Naive B cell (primary cell): Measurements from ENCODE around the gene TMEM30A. TPM values are rescaled to one million over a fixed set of nuclear protein-coding genes. Genes with fewer than 3 reads are reported as not detected.

Experiments used
- ATAC-seq, 2 donors: fragments of 150-1000 bp; cut with Tn5 transposase; 2 replicates each; pipeline ENCODE4 v1.10.0; 2021; ENCODE audit warnings: low read depth in 2 of 2, mild to moderate bottlenecking in 2 of 2, moderate library complexity in 2 of 2
- DNase-seq: peaks from one replicate; pipeline ENCODE4 v3.0.0; 2022
- H3K27ac Mint-ChIP-seq, 6 donors: one replicate each; pipeline ENCODE4 v1.8.0; 2020 to 2022; ENCODE audit warnings: mild to moderate bottlenecking in 6 of 6, mixed read lengths in 6 of 6, moderate library complexity in 5 of 6, inconsistent platforms in 2 of 6
- H3K27me3 Mint-ChIP-seq, 3 donors: one replicate each; pipeline ENCODE4 v1.8.0; 2021 to 2022; ENCODE audit warnings: mixed read lengths in 3 of 3, mild to moderate bottlenecking in 1 of 3
- H3K36me3 Mint-ChIP-seq, 2 donors: one replicate each; pipeline ENCODE4 v1.8.0; 2020 to 2022; ENCODE audit warnings: mixed read lengths in 2 of 2, inconsistent platforms in 1 of 2, mild to moderate bottlenecking in 1 of 2
- H3K4me1 Mint-ChIP-seq, 3 donors: one replicate each; pipeline ENCODE4 v1.8.0; 2020 to 2022; ENCODE audit warnings: mixed read lengths in 3 of 3, inconsistent platforms in 1 of 3, mild to moderate bottlenecking in 1 of 3, moderate library complexity in 1 of 3
- H3K4me3 Mint-ChIP-seq, 8 donors: one replicate each; pipeline ENCODE4 v1.8.0; 2020 to 2022; ENCODE audit warnings: mild to moderate bottlenecking in 8 of 8, mixed read lengths in 8 of 8, moderate library complexity in 8 of 8, inconsistent platforms in 2 of 8
- H3K9me3 Mint-ChIP-seq, 7 donors: one replicate each; pipeline ENCODE4 v1.8.0; 2020 to 2022; ENCODE audit warnings: mixed read lengths in 7 of 7, mild to moderate bottlenecking in 5 of 7, inconsistent platforms in 2 of 7, moderate library complexity in 1 of 7
- polyA plus RNA-seq, 6 donors: library from polyadenylated mRNA; unstranded; fragments of 300-500 nt; fragmentation: Illumina TruSeq; gene quantifications; one replicate each; pipeline ENCODE4 v1.2.3, GENCODE V29; 2021; ENCODE audit warnings: low read depth in 6 of 6

Gene TMEM30A
- polyA plus RNA-seq = 10 to 100 TPM; 33.5 to 45.1 (median 41.8) TPM

DNA sequence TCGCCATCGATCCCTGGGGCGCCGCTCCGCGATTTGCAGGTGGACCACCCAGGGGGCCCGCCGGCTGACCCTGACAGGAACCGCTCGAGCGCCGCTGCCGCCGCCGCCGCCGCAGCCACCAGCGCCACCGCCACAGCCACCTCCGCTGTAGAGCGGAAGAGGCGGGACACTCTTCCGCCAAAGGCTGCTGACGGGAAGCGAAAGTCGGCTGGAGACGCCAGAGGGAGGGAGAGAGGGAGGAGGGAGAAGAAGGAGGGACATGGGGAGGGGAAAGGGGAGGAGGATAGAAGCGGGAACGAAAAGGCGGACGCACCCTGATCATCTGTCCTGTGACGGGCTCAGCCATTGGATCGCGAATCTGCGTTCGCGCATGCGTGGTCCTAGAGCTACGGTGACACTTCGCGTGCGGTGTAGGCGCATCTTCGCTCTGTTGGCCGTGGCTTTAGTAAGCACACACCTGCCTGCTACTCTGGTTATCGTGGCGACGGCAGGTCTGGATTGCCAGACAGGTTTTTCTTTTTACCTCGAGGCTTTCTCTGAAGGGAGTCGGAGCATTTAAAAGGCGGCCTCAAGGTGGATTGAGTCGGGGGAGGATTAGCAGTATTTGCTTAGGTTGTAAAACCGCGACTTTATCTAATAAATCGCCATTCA is at the start of gene TMEM30A:
Gene TMEM30A (minus strand): TSS at position 161 of the 651 bp plus-strand sequence. CDS start 154 bp downstream, at position 7.
- DNase-seq = peak; percentile 94
- ATAC-seq = peak; percentile 85 to 88
- peaks cover 0 to 4% of the 10 kb centered on the region in 2 donors for H3K36me3 Mint-ChIP-seq
- H3K4me1 Mint-ChIP-seq = peaks cover 12 to 14% (median 13%) of the 10 kb centered on the region in 3 donors
- H3K27ac Mint-ChIP-seq = no peak within 1 kb of the TSS
- no peaks in the 10 kb centered on the region for H3K27me3 Mint-ChIP-seq
- no peaks in the 10 kb centered on the region for H3K9me3 Mint-ChIP-seq
- H3K4me3 Mint-ChIP-seq = no peak within 1 kb of the TSS

DNA sequence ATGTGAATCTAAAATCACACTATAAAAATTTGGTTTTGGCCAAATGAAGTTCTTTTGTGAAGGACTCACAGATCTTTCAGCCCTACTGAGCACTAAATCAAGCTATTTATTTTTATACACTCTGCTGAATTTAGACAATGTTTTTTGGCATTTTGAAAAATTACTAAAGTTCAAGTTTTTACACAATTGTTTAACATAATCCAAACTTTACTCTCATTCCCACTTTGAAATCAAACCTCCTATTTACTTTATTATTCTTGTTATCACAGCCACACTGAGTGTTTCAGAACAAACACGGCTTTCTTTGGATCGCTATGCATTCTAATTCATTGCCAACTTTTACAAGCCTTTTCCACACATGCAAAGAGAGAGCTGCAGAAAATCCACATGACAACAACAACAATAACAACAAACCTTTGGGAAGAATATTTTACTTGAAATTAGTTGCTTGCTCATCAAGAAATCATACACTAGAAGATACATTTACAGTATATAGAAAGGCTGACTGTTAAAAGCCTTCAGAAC is 49.1 kb upstream of the TMEM30A start:
- DNase-seq = no peak
- no peaks in the 10 kb centered on the region for H3K9me3 Mint-ChIP-seq
- no peak overlapping the region for H3K27ac Mint-ChIP-seq
- no peak overlapping the region for H3K4me3 Mint-ChIP-seq
- no peak for ATAC-seq
- H3K4me1 Mint-ChIP-seq = no peaks in the 10 kb centered on the region
- H3K27me3 Mint-ChIP-seq = peaks cover 24 to 47% (median 26%) of the 10 kb centered on the region in 3 donors
- H3K36me3 Mint-ChIP-seq = no peaks in the 10 kb centered on the region

DNA sequence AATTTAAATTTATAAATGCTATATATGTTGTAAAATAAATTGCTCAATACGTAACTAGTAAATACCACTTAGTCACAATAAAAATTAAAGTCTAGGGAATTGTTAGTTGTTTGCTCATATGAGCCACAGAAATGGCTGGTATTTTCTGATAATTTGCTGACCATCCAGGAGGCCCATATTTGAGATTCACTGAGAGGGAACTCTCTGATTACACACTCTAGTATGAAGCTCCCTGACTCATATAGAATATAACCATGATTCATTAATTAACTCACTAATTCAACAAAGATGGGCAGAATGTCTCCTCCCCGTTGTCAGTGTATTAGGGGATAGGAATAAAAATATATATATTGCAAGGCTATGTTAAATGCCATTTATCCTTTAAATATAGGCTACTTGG is 46.6 kb upstream of the TMEM30A start:
- no peak overlapping the region for H3K27ac Mint-ChIP-seq
- ATAC-seq (no peak), DNase-seq (no peak)
- H3K9me3 Mint-ChIP-seq = no peaks in the 10 kb centered on the region
- H3K4me1 Mint-ChIP-seq = no peaks in the 10 kb centered on the region
- H3K4me3 Mint-ChIP-seq = no peak overlapping the region
- peaks cover 21 to 45% (median 26%) of the 10 kb centered on the region in 3 donors for H3K27me3 Mint-ChIP-seq
- no peaks in the 10 kb centered on the region for H3K36me3 Mint-ChIP-seq

DNA sequence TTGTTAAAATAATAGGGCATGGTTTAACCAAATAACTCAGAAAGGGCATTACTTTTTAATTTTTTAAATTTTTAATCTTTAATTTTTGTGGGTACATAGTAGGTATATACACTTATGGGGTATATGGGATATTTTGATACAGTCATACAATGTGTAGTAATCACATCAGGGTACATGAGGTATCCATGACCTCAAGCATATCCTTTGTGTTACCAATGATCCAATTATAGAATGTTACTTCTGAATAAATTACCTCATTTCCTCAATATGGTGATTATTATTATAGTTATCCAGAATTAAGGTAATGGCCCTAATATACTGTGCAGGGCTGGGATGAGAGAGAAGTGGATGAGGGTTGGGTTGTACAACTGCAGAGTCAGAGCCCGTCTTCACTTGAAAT is 45.1 kb upstream of the TMEM30A start:
- ATAC-seq = no peak
- Mint-ChIP-seq H3K9me3 (peaks cover 0 to 4% (median 2%) of the 10 kb centered on the region in 7 donors), H3K4me3 (no peak overlapping the region), H3K36me3 (no peaks in the 10 kb centered on the region), H3K27me3 (peaks cover 28 to 47% (median 30%) of the 10 kb centered on the region in 3 donors), H3K4me1 (no peaks in the 10 kb centered on the region), H3K27ac (no peak overlapping the region)
- no peak for DNase-seq

DNA sequence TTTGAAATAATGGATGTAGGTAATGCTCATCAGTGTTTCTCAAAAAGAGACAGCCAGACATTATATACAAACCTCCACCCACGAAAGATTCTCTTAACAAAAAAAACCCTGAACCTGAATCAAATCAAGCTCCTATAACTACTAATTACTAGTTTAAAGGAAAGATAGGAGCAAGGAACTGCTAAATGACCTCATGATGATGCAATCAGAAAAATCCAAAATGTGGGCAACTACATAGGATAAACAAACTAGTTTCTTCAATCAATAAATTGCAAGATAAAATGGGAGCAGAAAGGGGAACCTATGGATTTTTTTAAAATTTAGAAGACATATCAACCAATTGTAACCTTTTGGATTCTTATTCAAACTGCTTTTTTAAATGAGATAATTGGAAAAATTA is 43.2 kb upstream of the TMEM30A start:
- DNase-seq = no peak
- Mint-ChIP-seq H3K36me3 (no peaks in the 10 kb centered on the region), H3K4me1 (no peaks in the 10 kb centered on the region), H3K27me3 (peaks cover 28 to 42% (median 30%) of the 10 kb centered on the region in 3 donors), H3K4me3 (no peak overlapping the region), H3K27ac (no peak overlapping the region), H3K9me3 (peaks cover 2 to 5% (median 4%) of the 10 kb centered on the region in 7 donors)
- no peak for ATAC-seq

DNA sequence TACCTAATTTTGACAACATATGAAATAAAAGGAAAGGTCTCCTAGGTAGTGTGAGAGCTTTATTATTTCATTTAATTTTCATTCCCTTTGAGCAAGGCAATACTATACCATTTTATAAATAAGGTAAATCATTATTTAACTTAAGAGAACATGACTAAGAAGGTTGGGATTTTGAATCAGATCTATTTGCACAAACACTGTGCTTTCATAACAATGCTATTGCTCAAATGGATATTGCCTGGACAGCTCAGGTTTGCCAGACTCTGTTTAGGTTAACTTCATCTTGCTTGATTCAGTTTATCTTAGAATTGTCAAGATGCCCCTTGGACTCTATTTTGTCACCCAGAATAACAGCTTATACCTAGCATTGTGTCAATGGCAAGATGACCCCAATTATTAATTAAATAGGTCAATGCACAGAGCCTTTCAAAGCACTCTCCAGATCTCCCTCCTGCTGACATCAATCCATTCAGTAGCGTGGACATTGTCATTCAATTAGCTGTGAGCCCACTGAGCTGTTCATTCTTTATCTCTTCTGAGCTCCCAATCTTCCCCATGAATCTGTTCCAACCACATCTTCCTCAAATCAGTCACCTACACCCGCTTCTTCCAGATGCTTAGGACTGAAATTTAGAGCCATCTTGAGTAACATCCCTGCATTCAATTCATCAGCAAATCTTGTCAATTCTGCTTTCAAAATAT is 42.1 kb upstream of the TMEM30A start:
- Mint-ChIP-seq H3K4me1 (no peaks in the 10 kb centered on the region), H3K27me3 (peaks cover 21 to 44% (median 21%) of the 10 kb centered on the region in 3 donors), H3K27ac (no peak overlapping the region), H3K4me3 (no peak overlapping the region), H3K9me3 (peaks cover 2 to 5% (median 4%) of the 10 kb centered on the region in 7 donors), H3K36me3 (no peaks in the 10 kb centered on the region)
- DNase-seq (no peak), ATAC-seq (no peak)

DNA sequence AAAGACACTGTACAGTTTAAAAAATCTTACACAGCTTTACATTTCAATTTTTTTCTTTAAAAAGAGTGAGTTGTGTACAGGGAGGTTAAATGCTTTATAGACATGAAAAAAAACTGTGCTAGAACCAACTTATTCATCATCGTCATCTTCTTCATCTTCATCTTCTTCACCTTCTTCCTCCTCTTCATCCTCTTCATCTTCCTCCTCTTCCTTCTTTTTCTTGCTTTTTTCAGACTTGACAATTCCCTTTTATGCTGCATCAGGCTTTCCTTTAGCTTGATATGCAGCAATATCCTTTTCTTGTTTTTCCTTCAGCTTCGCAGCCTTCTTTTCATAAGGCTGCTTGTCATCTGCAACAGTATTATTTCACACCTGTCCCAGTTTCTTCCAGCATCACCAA is 34.3 kb upstream of the TMEM30A start:
- H3K27me3 Mint-ChIP-seq = peaks cover 30 to 42% (median 36%) of the 10 kb centered on the region in 3 donors
- no peaks in the 10 kb centered on the region for H3K4me1 Mint-ChIP-seq
- H3K36me3 Mint-ChIP-seq = no peaks in the 10 kb centered on the region

DNA sequence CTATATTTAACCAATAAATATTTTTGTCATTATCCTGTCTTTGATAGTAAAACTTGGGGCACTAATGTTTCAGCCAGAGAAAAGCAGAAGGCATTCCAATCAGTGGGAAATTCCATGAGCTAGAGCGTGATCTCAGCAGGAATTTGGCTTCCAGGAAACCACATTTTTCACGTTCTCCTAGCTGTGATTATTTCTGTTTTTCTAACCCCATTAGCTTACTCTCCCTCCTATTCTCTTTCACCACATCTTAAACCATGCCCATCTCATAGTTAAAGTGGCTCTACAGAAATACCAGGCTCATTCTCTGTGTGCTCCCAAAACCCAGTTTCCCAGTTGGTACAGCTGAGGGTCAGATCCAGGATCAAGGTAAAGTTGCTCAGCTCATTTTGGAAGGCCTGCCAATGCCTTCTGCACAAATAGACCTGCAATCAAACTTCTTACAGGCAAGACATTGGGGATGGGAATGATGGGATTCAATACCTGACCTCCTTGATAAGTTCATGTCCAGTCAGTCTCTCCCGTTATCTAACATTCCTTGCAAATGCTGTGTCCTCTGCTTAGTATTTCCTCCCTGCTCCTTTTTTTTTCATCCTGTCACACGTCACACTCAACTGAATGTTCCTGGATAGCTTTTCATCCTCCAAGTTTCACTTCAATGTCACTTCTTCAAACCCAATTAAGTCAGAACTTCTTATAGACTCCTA is 33.1 kb upstream of the TMEM30A start:
- DNase-seq = no peak
- Mint-ChIP-seq H3K36me3 (no peaks in the 10 kb centered on the region), H3K4me1 (no peaks in the 10 kb centered on the region), H3K27me3 (peaks cover 35 to 49% (median 45%) of the 10 kb centered on the region in 3 donors), H3K4me3 (no peak overlapping the region), H3K9me3 (peaks cover 0 to 4% (median 0%) of the 10 kb centered on the region in 7 donors), H3K27ac (no peak overlapping the region)
- ATAC-seq = no peak

More for the DNA sequence above, 34.3 kb upstream of the TMEM30A start:
- Mint-ChIP-seq H3K4me3 (no peak overlapping the region), H3K9me3 (peaks cover 0 to 5% (median 2%) of the 10 kb centered on the region in 7 donors), H3K27ac (no peak overlapping the region)
- no peak for DNase-seq
- no peak for ATAC-seq

DNA sequence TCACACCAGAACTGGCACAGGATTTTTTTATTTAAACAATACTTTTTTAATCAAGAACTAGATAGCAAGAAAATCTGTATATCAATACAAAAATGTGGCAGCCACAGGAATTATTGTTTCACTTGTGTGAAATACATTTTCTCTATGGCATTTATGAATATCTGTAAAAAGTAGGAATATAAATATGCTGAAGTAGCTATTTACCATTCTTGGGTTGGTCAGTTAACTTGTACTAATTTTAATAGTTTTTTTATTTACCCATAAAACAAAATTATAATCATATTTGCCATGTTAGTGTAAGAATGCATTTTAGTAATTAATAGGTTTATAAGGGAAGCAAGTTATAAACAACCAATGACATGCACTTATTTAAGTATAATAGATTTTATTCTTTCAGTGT is 31.4 kb upstream of the TMEM30A start:
- peaks cover 0 to 4% (median 0%) of the 10 kb centered on the region in 7 donors for H3K9me3 Mint-ChIP-seq
- no peak overlapping the region for H3K27ac Mint-ChIP-seq
- ATAC-seq (no peak), DNase-seq (no peak)
- H3K4me3 Mint-ChIP-seq = no peak overlapping the region
- H3K27me3 Mint-ChIP-seq = peaks cover 33 to 43% (median 41%) of the 10 kb centered on the region in 3 donors
- no peaks in the 10 kb centered on the region for H3K36me3 Mint-ChIP-seq
- H3K4me1 Mint-ChIP-seq = no peaks in the 10 kb centered on the region

DNA sequence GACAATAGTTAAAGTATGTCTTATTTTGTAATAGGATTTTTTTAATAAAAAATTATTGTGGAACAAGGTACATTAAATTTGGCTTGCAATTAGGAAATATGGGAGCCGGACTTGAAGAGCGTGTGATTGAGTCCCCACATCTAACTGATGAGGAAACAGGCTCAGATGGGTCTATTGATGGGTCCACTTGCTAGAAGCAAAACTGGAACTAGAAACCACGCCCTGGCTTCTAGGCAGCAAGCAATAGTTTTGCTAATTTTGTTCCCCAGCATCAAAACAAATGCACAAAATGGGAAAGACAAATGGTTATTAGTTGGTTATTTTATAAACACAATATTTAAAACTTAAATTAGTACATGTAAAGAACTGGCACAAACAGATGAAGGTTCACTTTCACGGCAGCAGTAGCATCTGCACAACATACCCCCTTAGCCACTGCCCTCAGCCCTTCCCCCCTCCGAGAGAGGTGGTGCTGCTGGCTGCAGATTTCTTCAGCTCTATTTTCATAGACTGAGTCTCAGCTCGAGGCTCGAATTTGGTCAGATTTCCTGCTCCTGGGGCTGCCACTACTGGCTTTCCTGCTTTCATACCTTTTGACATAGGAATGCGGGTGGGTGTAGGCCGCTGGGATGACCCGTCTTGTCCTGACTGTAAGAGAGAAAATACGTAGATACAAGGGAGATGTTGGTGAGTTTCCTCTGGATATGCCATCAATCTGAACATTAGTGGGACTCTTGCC is 23.8 kb upstream of the TMEM30A start:
- no peak for ATAC-seq
- H3K36me3 Mint-ChIP-seq = no peaks in the 10 kb centered on the region
- H3K27me3 Mint-ChIP-seq = peaks cover 10 to 30% (median 17%) of the 10 kb centered on the region in 3 donors
- DNase-seq = no peak
- no peaks in the 10 kb centered on the region for H3K9me3 Mint-ChIP-seq
- H3K4me1 Mint-ChIP-seq = no peaks in the 10 kb centered on the region
- no peak overlapping the region for H3K4me3 Mint-ChIP-seq
- H3K27ac Mint-ChIP-seq = no peak overlapping the region

DNA sequence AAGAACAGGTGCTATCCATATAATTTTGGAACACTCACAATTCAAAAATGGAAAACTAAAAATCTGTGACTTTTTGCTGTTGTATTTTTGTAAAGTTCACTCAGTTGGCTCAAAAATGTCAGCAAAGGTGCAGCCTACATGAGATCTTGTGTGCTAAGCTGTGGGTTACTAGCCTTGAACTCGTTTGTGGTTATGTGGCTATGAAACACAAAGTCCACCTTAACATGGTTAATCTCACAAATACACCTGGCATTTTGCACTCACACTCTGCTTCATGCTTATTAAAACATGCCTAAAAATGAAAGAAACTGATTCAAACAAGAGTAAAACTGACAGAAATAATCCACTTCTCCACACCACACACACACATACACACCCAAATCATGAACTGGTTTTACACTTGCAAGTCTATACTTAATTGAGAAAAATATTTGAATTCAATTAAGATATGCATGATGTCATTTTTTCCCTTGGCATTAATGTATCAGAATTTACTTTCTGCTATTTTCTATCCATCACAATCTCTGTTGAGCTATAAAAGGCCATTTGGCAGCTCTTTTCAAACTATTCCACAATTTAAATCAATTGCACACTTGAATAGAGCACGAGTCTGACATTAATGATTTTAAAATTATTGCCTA is 22.9 kb upstream of the TMEM30A start:
- H3K27me3 Mint-ChIP-seq = peaks cover 10 to 23% (median 13%) of the 10 kb centered on the region in 3 donors
- no peak overlapping the region for H3K4me3 Mint-ChIP-seq
- DNase-seq = no peak
- H3K27ac Mint-ChIP-seq = no peak overlapping the region
- H3K4me1 Mint-ChIP-seq = no peaks in the 10 kb centered on the region
- H3K36me3 Mint-ChIP-seq = no peaks in the 10 kb centered on the region
- no peaks in the 10 kb centered on the region for H3K9me3 Mint-ChIP-seq
- ATAC-seq = no peak

DNA sequence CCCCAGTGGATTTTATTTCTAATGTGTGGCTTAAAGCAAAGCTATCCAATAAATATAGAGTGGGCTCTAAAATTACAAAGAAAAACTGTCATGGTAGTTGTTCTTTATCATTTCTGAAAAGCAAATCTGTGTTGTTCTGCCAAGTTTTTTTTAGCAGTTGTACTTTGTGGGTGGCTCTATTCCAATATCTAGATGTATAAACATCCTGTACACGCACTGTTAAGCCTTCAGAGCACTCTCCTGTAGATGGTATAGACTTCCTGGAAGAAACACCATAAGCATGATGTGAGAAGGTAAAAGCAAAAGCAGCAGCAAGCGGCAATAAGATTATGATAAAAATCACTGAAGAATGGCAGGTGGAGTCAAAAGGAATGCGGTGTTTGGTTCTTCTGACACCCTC is 21.5 kb upstream of the TMEM30A start:
- H3K4me3 Mint-ChIP-seq = no peak overlapping the region
- no peaks in the 10 kb centered on the region for H3K9me3 Mint-ChIP-seq
- no peak for ATAC-seq
- DNase-seq = no peak
- H3K4me1 Mint-ChIP-seq = no peaks in the 10 kb centered on the region
- no peak overlapping the region for H3K27ac Mint-ChIP-seq
- H3K27me3 Mint-ChIP-seq = peaks cover 10 to 17% (median 13%) of the 10 kb centered on the region in 3 donors
- no peaks in the 10 kb centered on the region for H3K36me3 Mint-ChIP-seq
